ENCODE data around the gene CNPY4. TPM values are rescaled to one million over a fixed set of nuclear protein-coding genes. Genes with fewer than 3 reads are reported as not detected.

CNPY4 gene
- polyA plus RNA-seq, 3 donors: 6.2 to 6.8 (median 6.2) TPM

GRCh38 chr7:100100420-100101015 is 18.9 kb upstream of the CNPY4 start:
- H3K36me3 ChIP-seq (replicated peaks in 1 of 2; ENCODE audit: control insufficient read depth in 1 of 2, insufficient read depth in 2 of 2, low read length in 2 of 2): peaks cover 51 to 63% of the 10 kb centered on the region in 2 donors
- Mint-ChIP-seq H3K36me3 (peaks cover 57 to 65% of the 10 kb centered on the region in 2 donors), H3K27ac (peak overlapping the region; percentile 89 to 97 (median 95)), H3K9me3 (no peaks in the 10 kb centered on the region), H3K4me1 (peaks cover 23% of the 10 kb centered on the region), H3K27me3 (ENCODE audit: low read depth in 3 of 3) (peaks cover 0 to 3% (median 2%) of the 10 kb centered on the region in 3 donors), H3K4me3 (peak overlapping the region; percentile 87 to 92)
- H3K27ac ChIP-seq (ENCODE audit: low read depth in 1 of 2, low read length in 2 of 2): peak overlapping the region; percentile 83 to 86
- intact Hi-C loops (cut with micrococcal nuclease): no loop called here
- H3K4me3 ChIP-seq (replicated peaks in 1 of 3; ENCODE audit: low read depth in 2 of 3, low read length in 3 of 3): peak overlapping the region; percentile 83 to 95 (median 85)
- peak overlapping the region; percentile 100 for H3K4me2 ChIP-seq (replicated peaks; ENCODE audit: extremely low read depth, low read length, poor library complexity, severe bottlenecking)
- H3K4me1 ChIP-seq (ENCODE audit: control insufficient read depth in 1 of 2, insufficient read depth in 2 of 2, low read length in 2 of 2): peaks cover 22 to 27% of the 10 kb centered on the region in 2 donors
- WGBS (ENCODE audit: insufficient coverage): 0% methylated on average over 61 of the region's 61 CpGs
- no peak for TF ChIP-seq CTCF (IDR thresholded peaks at IDR 0.05)
- H4K20me1 ChIP-seq (ENCODE audit: insufficient read depth, low read length): no peaks in the 10 kb centered on the region
- peak overlapping the region; percentile 95 for H2AFZ ChIP-seq (ENCODE audit: insufficient read depth, low read depth, low read length, poor library complexity, severe bottlenecking)
- H3K9me3 ChIP-seq (replicated peaks in 1 of 2; ENCODE audit: control insufficient read depth in 1 of 2, insufficient read depth in 1 of 2, low read length in 2 of 2): no peaks in the 10 kb centered on the region
- peak overlapping the region; percentile 74 for H3K9ac ChIP-seq (ENCODE audit: insufficient read depth, low read length, poor library complexity, severe bottlenecking)
- DNase-seq: peak; percentile 79 to 93 (median 90)
- H3K27me3 ChIP-seq (ENCODE audit: control insufficient read depth in 2 of 2, insufficient read depth in 2 of 2, low read length in 2 of 2): no peaks in the 10 kb centered on the region
- H3K79me2 ChIP-seq (ENCODE audit: insufficient read depth, low read length): peaks cover 53% of the 10 kb centered on the region

- Histone ChIP-seq H2AFZ (ENCODE audit: insufficient read depth, low read depth, low read length, poor library complexity, severe bottlenecking) (peak within 1 kb of the TSS; percentile 95), H3K79me2 (ENCODE audit: insufficient read depth, low read length) (peaks cover 51% of the 10 kb centered on the region), H3K36me3 (replicated peaks in 1 of 2; ENCODE audit: control insufficient read depth in 1 of 2, insufficient read depth in 2 of 2, low read length in 2 of 2) (peaks cover 50 to 63% of the 10 kb centered on the region in 2 donors), H3K9me3 (replicated peaks in 1 of 2; ENCODE audit: control insufficient read depth in 1 of 2, insufficient read depth in 1 of 2, low read length in 2 of 2) (no peaks in the 10 kb centered on the region), H3K4me2 (replicated peaks; ENCODE audit: extremely low read depth, low read length, poor library complexity, severe bottlenecking) (peak within 1 kb of the TSS; percentile 100), H3K4me3 (replicated peaks in 1 of 3; ENCODE audit: low read depth in 2 of 3, low read length in 3 of 3) (peak within 1 kb of the TSS; percentile 83 to 95 (median 85)), H3K27ac (ENCODE audit: low read depth in 1 of 2, low read length in 2 of 2) (peak within 1 kb of the TSS; percentile 83 to 86), H3K4me1 (ENCODE audit: control insufficient read depth in 1 of 2, insufficient read depth in 2 of 2, low read length in 2 of 2) (peaks cover 22 to 27% of the 10 kb centered on the region in 2 donors), H3K27me3 (ENCODE audit: control insufficient read depth in 2 of 2, insufficient read depth in 2 of 2, low read length in 2 of 2) (no peaks in the 10 kb centered on the region), H3K9ac (ENCODE audit: insufficient read depth, low read length, poor library complexity, severe bottlenecking) (peak within 1 kb of the TSS; percentile 74), H4K20me1 (ENCODE audit: insufficient read depth, low read length) (no peaks in the 10 kb centered on the region)
- intact Hi-C loops (cut with micrococcal nuclease): no loop called here
- WGBS (ENCODE audit: insufficient coverage): under 1% methylated on average over 78 of the region's 80 CpGs
- H3K9me3 Mint-ChIP-seq: no peaks in the 10 kb centered on the region
- H3K27ac Mint-ChIP-seq: peak within 1 kb of the TSS; percentile 89 to 97 (median 95)
- H3K4me3 Mint-ChIP-seq: peak within 1 kb of the TSS; percentile 87 to 92
- H3K36me3 Mint-ChIP-seq: peaks cover 50 to 65% of the 10 kb centered on the region in 2 donors
- peaks cover 0 to 3% (median 2%) of the 10 kb centered on the region in 3 donors for H3K27me3 Mint-ChIP-seq (ENCODE audit: low read depth in 3 of 3)
- no peak for TF ChIP-seq CTCF (IDR thresholded peaks at IDR 0.05)
- DNase-seq: peak; percentile 94 to 98 (median 97)
- peaks cover 23% of the 10 kb centered on the region for H3K4me1 Mint-ChIP-seq
Observed at GRCh38 chr7:100101016-100101862, 18.2 kb upstream of the CNPY4 start, which contains the start of the genes AP4M1 and MCM7. Gene AP4M1 (plus strand): TSS chr7:100101643. CDS start chr7:100101715, 72 bp downstream. Gene MCM7 (minus strand): TSS chr7:100101397. CDS start chr7:100101294, 103 bp downstream.
